ENCODE results near the gene RALBP1. TPM values are rescaled to one million over a fixed set of nuclear protein-coding genes. Genes with fewer than 3 reads are reported as not detected.

Gene RALBP1
- total and polyA plus RNA-seq, 2 of the 4 experiments (the other 2 are of a cell fraction), result 30.6 to 38.2 TPM

DNA sequence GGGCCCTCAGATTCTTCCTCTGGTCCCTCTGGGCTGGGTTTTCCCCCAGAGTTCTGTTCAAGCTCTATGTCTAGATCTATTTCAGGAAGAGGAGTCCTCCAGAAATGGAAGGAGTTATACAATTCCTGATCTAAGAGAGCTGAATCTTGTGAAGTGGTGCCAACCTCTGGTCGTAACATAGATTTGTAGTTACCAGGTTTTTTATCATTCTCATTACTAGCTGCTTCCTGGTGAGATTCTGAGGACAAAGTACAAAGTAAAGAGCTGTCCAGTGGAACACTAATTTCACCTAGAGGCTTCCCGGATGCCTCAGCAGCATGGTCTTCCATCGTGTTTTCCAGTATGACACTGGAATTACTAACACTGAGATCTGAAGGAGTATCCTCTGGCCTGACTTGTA lies 94.9 kb downstream of the RALBP1 start:
- no peak overlapping the region for H3K18ac ChIP-seq (ENCODE audit: low read depth, low read length)
- no peaks in the 10 kb centered on the region for H3K4me1 ChIP-seq (ENCODE audit: control insufficient read depth, insufficient read depth, low read length)
- H2BK15ac ChIP-seq (ENCODE audit: low read depth, low read length), result no peak overlapping the region
- no peak overlapping the region for H3K9ac ChIP-seq (ENCODE audit: low read depth, low read length)
- no peak overlapping the region for H3K4me3 ChIP-seq (ENCODE audit: insufficient read depth, low read depth, low read length)
- H2AFZ ChIP-seq (replicated peaks; ENCODE audit: low read length, poor library complexity), result no peak overlapping the region
- no peak overlapping the region for H3K14ac ChIP-seq (replicated peaks; ENCODE audit: low read depth, low read length)
- 0 out of 2 replicates have a peak overlapping the region, but pooled peaks have one; percentile 31 for H3K23ac ChIP-seq (ENCODE audit: low read depth, low read length)
- H2BK5ac ChIP-seq (ENCODE audit: low read depth, low read length, poor library complexity, severe bottlenecking), result no peak overlapping the region
- ChIA-PET POLR2A (ENCODE audit: unreplicated experiment) (no interaction called here), CTCF (no interaction called here)
- intact Hi-C loops (cut with micrococcal nuclease), result loop anchor here (10.0 kb wide), 2 partner anchors 345 to 385 kb away; partner anchors contain the start of gene VAPA
- H4K5ac ChIP-seq (ENCODE audit: low read depth, low read length), result no peak overlapping the region
- BruUV-seq (replicated peaks), result TSS peak; percentile 14
- no peak overlapping the region for H2AK5ac ChIP-seq (ENCODE audit: low read depth, low read length)
- H3K9me1 ChIP-seq (ENCODE audit: insufficient read depth, low read length), result no peaks in the 10 kb centered on the region
- H3K27me3 ChIP-seq (ENCODE audit: control insufficient read depth, insufficient read depth, low read length), result no peaks in the 10 kb centered on the region
- peaks cover 35% of the 10 kb centered on the region for H3K36me3 ChIP-seq (ENCODE audit: control insufficient read depth, insufficient read depth, low read length)
- H2BK20ac ChIP-seq (ENCODE audit: low read depth, low read length), result no peak overlapping the region
- H4K8ac ChIP-seq (ENCODE audit: low read depth in 2 of 2, low read length in 2 of 2), result no peak overlapping the region
- TF ChIP-seq RCOR1 (IDR thresholded peaks at IDR 0.05; ENCODE audit: insufficient replicate concordance, low read length) (no peak), MAZ (IDR thresholded peaks at IDR 0.05; ENCODE audit: borderline replicate concordance, low read depth, low read length) (no peak), USF2 (IDR thresholded peaks at IDR 0.05; ENCODE audit: low read depth, low read length) (no peak), POLR2A (IDR thresholded peaks at IDR 0.05; ENCODE audit: low read depth, low read length) (no peak), ELK1 (IDR thresholded peaks at IDR 0.05; ENCODE audit: borderline replicate concordance, low read depth, low read length) (no peak), MAFK (IDR thresholded peaks at IDR 0.05; ENCODE audit: low read depth, low read length) (no peak), BHLHE40 (IDR thresholded peaks at IDR 0.05; ENCODE audit: low read depth, low read length) (no peak), CHD1 (IDR thresholded peaks at IDR 0.05; ENCODE audit: low read depth, low read length) (no peak), FOS (IDR thresholded peaks at IDR 0.05; ENCODE audit: low read depth, low read length) (no peak), RAD21 (IDR thresholded peaks at IDR 0.05; ENCODE audit: low read length) (no peak), SMC3 (IDR thresholded peaks at IDR 0.05; ENCODE audit: low read depth, low read length) (no peak), NFE2L2 (IDR thresholded peaks at IDR 0.05; ENCODE audit: low read depth, low read length) (no peak), CEBPB (IDR thresholded peaks at IDR 0.05; ENCODE audit: low read depth, low read length) (no peak)
- TF ChIP-seq, protein P1, sequence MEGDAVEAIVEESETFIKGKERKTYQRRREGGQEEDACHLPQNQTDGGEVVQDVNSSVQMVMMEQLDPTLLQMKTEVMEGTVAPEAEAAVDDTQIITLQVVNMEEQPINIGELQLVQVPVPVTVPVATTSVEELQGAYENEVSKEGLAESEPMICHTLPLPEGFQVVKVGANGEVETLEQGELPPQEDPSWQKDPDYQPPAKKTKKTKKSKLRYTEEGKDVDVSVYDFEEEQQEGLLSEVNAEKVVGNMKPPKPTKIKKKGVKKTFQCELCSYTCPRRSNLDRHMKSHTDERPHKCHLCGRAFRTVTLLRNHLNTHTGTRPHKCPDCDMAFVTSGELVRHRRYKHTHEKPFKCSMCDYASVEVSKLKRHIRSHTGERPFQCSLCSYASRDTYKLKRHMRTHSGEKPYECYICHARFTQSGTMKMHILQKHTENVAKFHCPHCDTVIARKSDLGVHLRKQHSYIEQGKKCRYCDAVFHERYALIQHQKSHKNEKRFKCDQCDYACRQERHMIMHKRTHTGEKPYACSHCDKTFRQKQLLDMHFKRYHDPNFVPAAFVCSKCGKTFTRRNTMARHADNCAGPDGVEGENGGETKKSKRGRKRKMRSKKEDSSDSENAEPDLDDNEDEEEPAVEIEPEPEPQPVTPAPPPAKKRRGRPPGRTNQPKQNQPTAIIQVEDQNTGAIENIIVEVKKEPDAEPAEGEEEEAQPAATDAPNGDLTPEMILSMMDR (conservative IDR thresholded peaks at IDR 0.05; ENCODE audit: low read depth, low read length), result no peak
- DNase-seq (no peak), ATAC-seq (ENCODE audit: low read depth) (no peak)
- WGBS, 2 experiments (ENCODE audit: extremely low coverage in 2 of 2, insufficient read length in 1 of 2), result 94% methylated on average over 2 of the region's 3 CpGs; no CpG with 5 or more reads in 1 of the 2 experiments
- no peaks in the 10 kb centered on the region for H3K9me3 ChIP-seq (ENCODE audit: control insufficient read depth, insufficient read depth, low read length)
- no peak overlapping the region for H2AK9ac ChIP-seq (replicated peaks; ENCODE audit: low read depth, low read length, poor library complexity)
- no peak overlapping the region for H2BK120ac ChIP-seq (ENCODE audit: low read depth, low read length)
- in situ Hi-C loops (cut with MboI; ENCODE audit: low sequenced_read_pairs), result no loop called here
- H3K27ac ChIP-seq (ENCODE audit: insufficient read depth, low read length), result no peak overlapping the region
- no peak overlapping the region for H3K4ac ChIP-seq (ENCODE audit: low read depth, low read length)
- dilution Hi-C loops (cut with HindIII; ENCODE audit: low sequenced_read_pairs, unreplicated experiment), result no loop called here
- H3K79me1 ChIP-seq (ENCODE audit: low read depth in 1 of 2, low read length in 2 of 2), result peaks cover 45 to 60% of the 10 kb centered on the region in 2 experiments
- H3K56ac ChIP-seq (ENCODE audit: extremely low read depth, insufficient read depth, low read length), result no peak overlapping the region
- H3K4me2 ChIP-seq (ENCODE audit: low read depth, low read length), result no peak overlapping the region
- H4K20me1 ChIP-seq (ENCODE audit: insufficient read depth, low read length), result peaks cover 4% of the 10 kb centered on the region; the same call in 1 of the 2 replicates
- H4K91ac ChIP-seq (ENCODE audit: insufficient read depth, low read depth, low read length), result no peak overlapping the region
